ENCODE data around the gene GLB1L.

The GLB1L gene

GRCh38 chr2:219246559-219246958 lies 1.3 kb upstream of the GLB1L start:
- H3K4me2 ChIP-seq (ENCODE audit: low read depth, low read length, poor library complexity, severe bottlenecking): peak overlapping the region; percentile 72
- H3F3A ChIP-seq (ENCODE audit: insufficient read depth): peaks cover 3% of the 10 kb centered on the region; the same call in 1 of the 2 replicates
- H3K9me2 ChIP-seq (replicated peaks; ENCODE audit: insufficient read depth, low read length): no peaks in the 10 kb centered on the region
- H3K27ac ChIP-seq (ENCODE audit: low read depth, low read length): no peak overlapping the region
- TF ChIP-seq EZH2phosphoT487 (conservative IDR thresholded peaks at IDR 0.05; ENCODE audit: low read length): no peak
- no peak overlapping the region for H3K9ac ChIP-seq (ENCODE audit: low read length)
- no peak overlapping the region for H3K4me3 ChIP-seq (ENCODE audit: insufficient read depth, low read length, poor library complexity, severe bottlenecking)
- peaks cover 3% of the 10 kb centered on the region; the same call in 1 of the 2 replicates for H3K79me2 ChIP-seq (ENCODE audit: insufficient read depth, low read length)
- H4K20me1 ChIP-seq (ENCODE audit: low read depth, low read length): no peaks in the 10 kb centered on the region
- no peaks in the 10 kb centered on the region for H3K9me3 ChIP-seq (ENCODE audit: insufficient read depth, low read length)
- no peaks in the 10 kb centered on the region for H3K36me3 ChIP-seq (ENCODE audit: low read length)
- H3K27me3 ChIP-seq (ENCODE audit: low read length): no peaks in the 10 kb centered on the region
- no peak overlapping the region for H2AFZ ChIP-seq (ENCODE audit: low read depth, low read length, severe bottlenecking)

- H3K9ac ChIP-seq (ENCODE audit: low read length): peak overlapping the region; percentile 85
- peaks cover 3% of the 10 kb centered on the region; the same call in 1 of the 2 replicates for H3F3A ChIP-seq (ENCODE audit: insufficient read depth)
- no peaks in the 10 kb centered on the region for H3K9me3 ChIP-seq (ENCODE audit: insufficient read depth, low read length)
- peak overlapping the region; percentile 79 for H3K4me3 ChIP-seq (ENCODE audit: insufficient read depth, low read length, poor library complexity, severe bottlenecking)
- peaks cover 3% of the 10 kb centered on the region; the same call in 1 of the 2 replicates for H3K79me2 ChIP-seq (ENCODE audit: insufficient read depth, low read length)
- H4K20me1 ChIP-seq (ENCODE audit: low read depth, low read length): no peaks in the 10 kb centered on the region
- TF ChIP-seq CTCF (IDR thresholded peaks at IDR 0.05; ENCODE audit: insufficient read depth, low read length, poor library complexity, severe bottlenecking) (no peak), EZH2phosphoT487 (conservative IDR thresholded peaks at IDR 0.05; ENCODE audit: low read length) (no peak)
- no peaks in the 10 kb centered on the region for H3K36me3 ChIP-seq (ENCODE audit: low read length)
- no peaks in the 10 kb centered on the region for H3K27me3 ChIP-seq (ENCODE audit: low read length)
- H3K4me2 ChIP-seq (ENCODE audit: low read depth, low read length, poor library complexity, severe bottlenecking): peak overlapping the region; percentile 72
- H3K27ac ChIP-seq (ENCODE audit: low read depth, low read length): peak overlapping the region; percentile 38; the same call in 1 of the 2 replicates
- H2AFZ ChIP-seq (ENCODE audit: low read depth, low read length, severe bottlenecking): peak overlapping the region; percentile 93
- no peaks in the 10 kb centered on the region for H3K9me2 ChIP-seq (replicated peaks; ENCODE audit: insufficient read depth, low read length)
These were observed 621 bp upstream of the GLB1L start for GRCh38 chr2:219245899-219246230.

GRCh38 chr2:219244789-219245147 lies 476 bp downstream of the GLB1L start:
- Histone ChIP-seq H3F3A (ENCODE audit: insufficient read depth) (peaks cover 3% of the 10 kb centered on the region; the same call in 1 of the 2 replicates), H4K20me1 (ENCODE audit: low read depth, low read length) (no peaks in the 10 kb centered on the region), H2AFZ (ENCODE audit: low read depth, low read length, severe bottlenecking) (peak overlapping the region; percentile 93), H3K36me3 (ENCODE audit: low read length) (no peaks in the 10 kb centered on the region), H3K79me2 (ENCODE audit: insufficient read depth, low read length) (0 out of 2 replicates have a peak, but pooled peaks cover under 1% of the 10 kb centered on the region), H3K27ac (ENCODE audit: low read depth, low read length) (no peak overlapping the region), H3K4me3 (ENCODE audit: insufficient read depth, low read length, poor library complexity, severe bottlenecking) (peak overlapping the region; percentile 79), H3K9me2 (replicated peaks; ENCODE audit: insufficient read depth, low read length) (no peaks in the 10 kb centered on the region), H3K4me2 (ENCODE audit: low read depth, low read length, poor library complexity, severe bottlenecking) (peak overlapping the region; percentile 72), H3K27me3 (ENCODE audit: low read length) (no peaks in the 10 kb centered on the region), H3K9ac (ENCODE audit: low read length) (peak overlapping the region; percentile 85), H3K9me3 (ENCODE audit: insufficient read depth, low read length) (no peaks in the 10 kb centered on the region)
- no peak for TF ChIP-seq EZH2phosphoT487 (conservative IDR thresholded peaks at IDR 0.05; ENCODE audit: low read length)

GRCh38 chr2:219243291-219243761 lies 1.9 kb downstream of the GLB1L start:
- H3K4me2 ChIP-seq (ENCODE audit: low read depth, low read length, poor library complexity, severe bottlenecking): no peak overlapping the region
- H3K4me3 ChIP-seq (ENCODE audit: insufficient read depth, low read length, poor library complexity, severe bottlenecking): no peak overlapping the region

More at GRCh38 chr2:219243291-219243761, 1.9 kb downstream of the GLB1L start:
- H3K79me2 ChIP-seq (ENCODE audit: insufficient read depth, low read length): no peaks in the 10 kb centered on the region
- H3K36me3 ChIP-seq (ENCODE audit: low read length): no peaks in the 10 kb centered on the region
- H3K9me2 ChIP-seq (replicated peaks; ENCODE audit: insufficient read depth, low read length): no peaks in the 10 kb centered on the region
- H3K9me3 ChIP-seq (ENCODE audit: insufficient read depth, low read length): no peaks in the 10 kb centered on the region
- H3K27me3 ChIP-seq (ENCODE audit: low read length): no peaks in the 10 kb centered on the region
- no peak overlapping the region for H3K27ac ChIP-seq (ENCODE audit: low read depth, low read length)
- no peak for TF ChIP-seq EZH2phosphoT487 (conservative IDR thresholded peaks at IDR 0.05; ENCODE audit: low read length)
- TF ChIP-seq CTCF (IDR thresholded peaks at IDR 0.05; ENCODE audit: insufficient read depth, low read length, poor library complexity, severe bottlenecking): no peak
- peaks cover 3% of the 10 kb centered on the region; the same call in 1 of the 2 replicates for H3F3A ChIP-seq (ENCODE audit: insufficient read depth)
- H3K9ac ChIP-seq (ENCODE audit: low read length): no peak overlapping the region
- H2AFZ ChIP-seq (ENCODE audit: low read depth, low read length, severe bottlenecking): no peak overlapping the region
- no peaks in the 10 kb centered on the region for H4K20me1 ChIP-seq (ENCODE audit: low read depth, low read length)
